Activated CD8-positive, alpha-beta memory T cell treated with anti-CD3 and anti-CD28 coated beads for 4 hours (primary cell): ENCODE measurements around the gene SUMO3.

Experiments used
- DNase-seq, 2 donors: peaks; one replicate each; pipeline ENCODE4 v3.0.0-alpha.2; 2020; ENCODE audit warnings: low read depth in 2 of 2

The SUMO3 gene

DNA sequence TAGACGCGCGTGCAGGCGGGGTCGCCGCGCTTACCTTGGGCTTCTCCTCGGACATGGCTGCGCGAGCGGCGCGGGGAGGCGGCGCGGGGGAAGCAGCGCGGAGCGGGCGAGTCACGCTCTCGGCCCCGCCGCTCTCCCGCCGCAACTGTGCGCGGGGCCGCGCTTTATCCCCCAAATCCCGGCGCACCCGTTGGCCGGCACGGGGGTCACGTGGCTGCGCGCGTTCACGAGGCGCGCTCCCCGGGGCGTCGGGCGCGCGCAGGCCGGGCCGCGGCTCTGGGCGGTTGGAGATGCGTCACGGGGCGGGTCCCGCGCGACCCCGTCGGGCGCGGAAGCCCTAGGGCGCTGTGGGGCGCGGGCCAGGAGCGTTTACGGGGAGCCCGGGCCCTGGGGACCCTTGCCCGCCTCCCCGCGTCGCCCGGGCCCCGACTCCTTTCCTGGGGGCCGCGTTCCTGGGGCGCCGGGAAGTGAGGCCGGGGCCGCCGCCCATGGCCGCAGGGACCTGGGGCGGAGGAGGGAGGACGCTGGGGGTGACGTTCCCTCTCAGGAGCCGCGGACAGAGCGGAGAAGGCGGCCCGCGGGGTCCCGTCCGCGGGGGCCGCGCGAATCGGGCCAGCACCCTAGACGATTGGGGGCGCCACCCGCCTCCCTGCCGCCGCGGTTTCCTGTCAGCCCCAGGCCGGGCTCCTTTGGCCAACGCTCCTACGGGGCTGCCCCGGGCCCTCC, at the start of gene SUMO3:
Gene SUMO3, minus strand, starts transcription at position 149 of the 726 bp plus-strand sequence. Its CDS starts 94 bp downstream, at position 55.
- DNase-seq = peak; percentile 60 to 64

DNA sequence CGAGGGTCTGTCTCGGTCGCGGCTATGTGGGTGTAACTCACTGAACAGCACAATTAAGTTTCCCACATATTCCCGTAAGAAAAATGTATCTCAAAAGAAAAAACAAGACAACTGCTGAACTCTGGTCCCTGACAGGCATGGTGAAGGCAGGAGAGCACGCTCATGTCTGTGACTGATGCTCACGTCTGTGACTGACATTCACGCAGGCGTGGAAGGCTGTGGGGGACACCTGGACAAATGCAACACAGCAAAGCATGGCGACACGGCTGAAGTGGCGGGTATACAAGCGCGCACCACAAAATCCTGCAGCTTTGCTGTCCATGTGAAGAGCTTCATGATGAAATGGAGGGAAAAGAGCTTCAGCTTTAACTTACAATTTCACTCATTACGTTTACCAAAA, 49.6 kb upstream of the SUMO3 start:
- no peak for DNase-seq

- no peak for DNase-seq
Observed at GRCh38 chr21:44866780-44867179, 48.9 kb upstream of the SUMO3 start.

DNA sequence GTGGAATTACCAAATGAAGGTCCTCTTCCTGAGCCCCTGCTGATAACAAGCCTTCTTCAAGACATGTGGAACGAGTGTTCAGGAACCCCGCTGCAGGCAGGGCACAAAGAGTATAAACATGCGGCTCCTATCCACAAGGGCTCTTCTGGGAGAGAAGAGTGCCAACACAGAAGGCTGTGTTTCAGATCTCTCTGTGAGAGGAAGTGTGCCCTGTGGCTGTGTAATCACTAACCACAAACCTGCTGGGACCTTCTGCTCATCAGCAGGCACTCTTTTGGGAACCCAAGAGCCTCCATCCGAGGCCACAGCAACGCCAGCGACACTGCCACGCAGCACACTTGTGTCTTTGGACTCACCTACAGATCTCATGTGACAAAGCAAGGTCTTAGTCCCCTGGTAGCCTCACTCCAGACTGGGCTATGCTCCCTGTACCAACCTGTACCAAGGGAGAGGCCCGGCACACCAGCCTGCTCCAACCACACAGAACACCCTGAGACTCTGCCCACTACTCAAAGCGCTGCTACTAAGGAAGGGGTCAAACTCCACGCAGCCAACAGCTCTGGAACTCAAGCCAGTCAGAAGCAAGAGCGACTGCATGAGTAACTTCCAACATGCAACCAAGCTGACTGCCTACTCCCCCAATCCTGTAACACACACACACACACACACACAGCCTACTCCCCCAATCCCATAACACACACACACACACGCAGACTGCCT, 47.9 kb upstream of the SUMO3 start:
- DNase-seq = no peak

- no peak for DNase-seq
Observed at GRCh38 chr21:44862869-44863685, 45.2 kb upstream of the SUMO3 start.

GRCh38 chr21:44858791-44859190, 40.9 kb upstream of the SUMO3 start:
- no peak for DNase-seq

GRCh38 chr21:44858291-44858690, 40.4 kb upstream of the SUMO3 start:
- no peak for DNase-seq

DNA sequence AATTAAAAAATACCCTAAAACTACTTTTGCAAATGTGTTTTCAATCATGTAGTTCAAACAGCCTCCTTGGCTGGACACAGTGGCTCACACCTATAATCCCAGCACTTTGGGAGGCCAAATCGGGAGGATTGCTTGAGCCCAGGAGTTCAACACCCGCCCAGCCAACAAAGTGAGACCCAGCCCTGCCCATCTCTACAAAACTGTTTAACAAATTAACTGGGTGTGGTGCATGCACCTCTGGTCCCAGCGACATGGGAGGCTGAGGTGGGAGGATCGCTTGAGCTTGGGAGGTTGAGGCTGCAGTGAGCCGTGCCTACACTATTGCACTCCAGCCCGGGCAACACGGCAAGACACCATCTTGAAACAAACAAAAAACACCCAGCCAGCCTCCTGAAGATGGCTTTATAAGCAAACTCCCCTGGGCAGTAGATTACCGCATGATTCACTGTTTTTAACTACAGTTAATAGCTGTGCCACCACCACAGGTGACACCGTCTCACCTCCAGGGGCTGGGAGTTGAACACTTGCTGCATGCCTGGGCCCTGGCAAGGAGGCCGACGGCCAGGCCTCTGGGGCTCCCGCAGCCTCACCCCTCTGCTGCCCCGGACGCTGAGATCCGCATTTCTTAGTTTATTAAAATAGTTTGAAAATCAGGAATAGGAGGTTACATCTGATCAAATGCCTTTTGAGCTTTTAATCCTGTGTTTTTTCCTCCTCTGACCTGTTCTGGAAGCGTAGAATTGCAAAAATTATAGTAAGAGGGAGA, 39.4 kb upstream of the SUMO3 start:
- no peak for DNase-seq

- DNase-seq = no peak
Observed at GRCh38 chr21:44856131-44856530, 38.3 kb upstream of the SUMO3 start.

- DNase-seq = no peak
Observed at GRCh38 chr21:44855572-44855971, 37.7 kb upstream of the SUMO3 start.

GRCh38 chr21:44854664-44855446, 37.0 kb upstream of the SUMO3 start:
- no peak for DNase-seq

GRCh38 chr21:44854391-44854663, 36.5 kb upstream of the SUMO3 start:
- no peak for DNase-seq

DNA sequence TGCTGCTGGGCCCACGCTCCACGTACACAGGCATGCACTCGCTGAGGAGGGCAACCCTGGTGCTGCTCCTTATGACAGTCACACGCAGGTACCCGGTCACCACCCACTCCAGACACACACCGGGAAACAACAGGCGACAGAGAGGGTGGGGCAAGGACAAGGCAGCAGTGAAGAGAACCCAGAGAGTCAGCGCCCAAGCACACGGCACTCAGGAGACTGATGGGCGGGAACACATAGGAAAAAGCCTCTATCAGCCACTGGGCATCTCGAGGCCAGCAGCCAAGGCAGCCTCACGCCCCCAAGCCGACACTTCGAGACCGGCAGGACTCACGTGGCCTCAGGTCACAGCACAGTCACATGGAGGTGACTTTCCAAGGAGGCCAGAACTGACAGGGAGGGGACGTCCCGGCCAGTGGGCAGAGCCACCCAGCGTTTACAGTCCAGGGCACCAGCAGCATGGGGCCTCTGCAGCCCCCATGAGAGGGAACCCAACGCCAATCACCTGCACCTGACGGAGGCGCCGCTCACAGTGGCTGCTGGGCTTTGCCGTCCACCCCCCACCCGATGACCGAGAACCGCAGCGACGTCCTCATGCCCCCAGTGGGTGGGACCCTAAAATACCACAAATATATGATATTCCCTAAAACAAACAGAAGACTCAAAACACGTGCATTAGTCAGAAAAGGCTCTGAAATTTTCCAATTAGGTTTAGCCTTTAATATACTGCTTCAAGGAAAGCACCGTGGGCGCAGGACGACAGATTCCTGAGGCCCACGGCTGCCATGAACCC, 35.9 kb upstream of the SUMO3 start:
- DNase-seq = no peak

DNA sequence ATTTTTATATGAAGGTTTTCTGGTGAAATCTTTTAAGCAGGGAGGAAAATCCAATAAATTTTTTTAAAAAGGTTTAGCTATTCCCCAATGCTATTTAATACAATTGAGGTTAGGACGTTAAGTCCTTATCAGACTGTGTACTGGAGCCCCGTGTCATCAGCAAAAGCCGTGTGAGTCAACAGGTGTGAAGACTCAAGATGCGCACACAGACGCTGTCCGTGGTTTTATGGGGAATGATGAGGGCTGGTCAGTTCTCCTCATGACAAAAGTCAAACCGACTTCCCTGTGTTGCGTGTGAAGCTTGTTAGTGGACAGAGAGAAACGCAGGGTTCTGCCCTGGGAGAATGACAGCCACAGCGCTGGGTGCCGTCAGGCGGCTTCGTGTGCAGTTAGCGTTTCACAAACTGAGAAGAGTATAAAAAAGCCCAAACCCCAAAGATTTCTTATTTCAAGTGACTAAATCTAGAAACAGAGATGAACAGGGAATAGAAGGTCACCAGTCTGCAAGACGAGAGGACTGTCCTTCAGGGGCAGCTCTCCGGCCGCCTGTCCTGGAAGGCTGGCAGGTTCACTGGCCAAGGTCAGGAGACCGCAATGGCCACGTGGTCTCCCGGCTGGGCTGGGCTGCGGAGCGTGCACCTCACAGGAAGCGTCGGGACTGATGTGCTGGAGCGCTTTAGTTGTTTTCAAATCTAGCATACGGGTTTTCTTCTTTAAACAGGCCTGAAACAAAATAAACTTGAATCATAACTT, 33.2 kb upstream of the SUMO3 start:
- DNase-seq = no peak

GRCh38 chr21:44850208-44850800, 32.4 kb upstream of the SUMO3 start:
- DNase-seq = no peak

- no peak for DNase-seq
Observed at GRCh38 chr21:44849616-44850130, 31.8 kb upstream of the SUMO3 start.

DNA sequence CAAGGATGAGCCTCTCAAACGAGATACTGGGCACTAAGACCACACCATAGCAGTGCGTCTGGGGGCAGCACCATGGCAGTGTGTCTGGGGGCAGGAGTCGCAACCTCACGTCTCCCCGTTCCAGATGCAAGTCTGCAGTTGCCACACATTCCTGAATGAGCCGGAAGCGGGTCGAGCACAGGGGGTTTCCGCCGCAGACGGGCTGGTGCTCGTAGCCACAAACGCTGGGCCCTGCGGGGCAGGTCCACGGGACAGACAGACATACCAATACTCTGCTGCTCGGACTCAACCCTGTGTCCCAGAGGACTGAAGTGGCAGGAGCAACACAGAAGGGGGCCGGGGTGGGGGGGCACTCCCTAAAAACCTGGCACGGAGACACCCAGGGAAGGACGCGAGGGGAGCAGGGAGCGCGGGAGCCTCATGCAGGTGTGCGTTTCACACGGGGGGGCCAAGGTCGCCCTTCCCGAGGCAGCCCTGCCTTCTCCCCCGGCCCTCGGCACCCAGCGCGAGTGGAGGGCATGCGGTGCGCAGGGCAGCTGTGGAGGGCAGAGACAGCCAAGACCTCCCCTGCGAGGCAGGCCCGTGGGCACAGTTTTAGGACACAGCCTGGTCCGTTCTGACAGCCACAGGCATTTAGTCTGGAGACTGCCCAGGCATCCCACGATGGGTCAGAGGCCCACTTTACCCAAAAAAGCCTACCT, 31.1 kb upstream of the SUMO3 start:
- no peak for DNase-seq
